ENCODE results near the gene ELF1. TPM values are rescaled to one million over a fixed set of nuclear protein-coding genes. Genes with fewer than 3 reads are reported as not detected.
A peak's percentile ranks its signal among the peaks of the same experiment; 100 is the strongest.

ELF1 gene
- total RNA-seq, 1 experiment from 2014 or later, result 18.7 TPM

DNA sequence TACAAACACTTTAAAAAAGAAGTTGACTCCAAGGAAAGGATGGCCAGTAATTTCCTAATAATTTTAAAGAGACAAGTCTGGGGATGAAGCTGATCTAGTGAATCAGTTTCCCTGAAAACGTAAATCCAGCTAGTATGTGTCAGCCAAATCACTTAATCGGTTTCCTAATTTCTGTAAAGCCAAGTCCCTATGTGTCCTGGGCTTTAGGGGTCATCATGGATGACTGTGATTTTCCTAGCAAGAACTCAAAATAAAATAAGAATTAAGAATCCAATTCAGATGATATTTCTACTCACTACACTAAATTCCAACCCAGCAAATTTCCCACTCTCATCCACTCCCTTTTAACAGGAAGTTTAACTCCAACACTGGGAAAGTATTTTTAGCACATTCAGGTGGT lies 35.9 kb downstream of the ELF1 start:
- no peaks in the 10 kb centered on the region for H3K27me3 Mint-ChIP-seq (ENCODE audit: low read depth)
- no peak for ATAC-seq
- POLR2A ChIA-PET, result no interaction called here

DNA sequence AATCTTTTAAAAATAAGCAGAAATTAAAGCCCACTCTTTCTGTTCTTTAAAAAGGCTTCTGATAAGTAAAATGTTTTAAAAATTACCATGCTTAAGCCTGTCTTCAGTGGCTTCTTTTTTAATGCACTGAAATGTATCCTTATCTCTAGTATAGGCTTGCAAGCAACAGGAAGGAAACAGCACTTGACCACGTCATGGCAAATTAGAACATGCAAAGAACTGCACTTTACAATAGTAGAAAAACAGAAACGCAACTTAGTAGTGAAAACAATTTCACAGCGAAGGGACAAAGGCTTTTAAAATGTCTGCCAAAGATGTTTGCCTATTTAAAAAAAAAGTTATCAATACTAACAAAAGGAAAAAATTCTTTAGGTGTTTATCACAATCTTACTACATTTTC lies 36.3 kb downstream of the ELF1 start:
- no peaks in the 10 kb centered on the region for H3K27me3 Mint-ChIP-seq (ENCODE audit: low read depth)
- ChIA-PET CTCF (no interaction called here), POLR2A (no interaction called here)
- H3K27ac Mint-ChIP-seq, result peak overlapping the region; percentile 63; the same call in 1 of the 2 replicates
- H3K36me3 Mint-ChIP-seq, result no peaks in the 10 kb centered on the region
- H3K9me3 Mint-ChIP-seq, result no peaks in the 10 kb centered on the region
- TF ChIP-seq, protein P1, sequence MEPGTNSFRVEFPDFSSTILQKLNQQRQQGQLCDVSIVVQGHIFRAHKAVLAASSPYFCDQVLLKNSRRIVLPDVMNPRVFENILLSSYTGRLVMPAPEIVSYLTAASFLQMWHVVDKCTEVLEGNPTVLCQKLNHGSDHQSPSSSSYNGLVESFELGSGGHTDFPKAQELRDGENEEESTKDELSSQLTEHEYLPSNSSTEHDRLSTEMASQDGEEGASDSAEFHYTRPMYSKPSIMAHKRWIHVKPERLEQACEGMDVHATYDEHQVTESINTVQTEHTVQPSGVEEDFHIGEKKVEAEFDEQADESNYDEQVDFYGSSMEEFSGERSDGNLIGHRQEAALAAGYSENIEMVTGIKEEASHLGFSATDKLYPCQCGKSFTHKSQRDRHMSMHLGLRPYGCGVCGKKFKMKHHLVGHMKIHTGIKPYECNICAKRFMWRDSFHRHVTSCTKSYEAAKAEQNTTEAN (CRISPR knock-in tag; IDR thresholded peaks at IDR 0.05), result no peak
- TF ChIP-seq JUN (CRISPR knock-in tag; IDR thresholded peaks at IDR 0.05), result no peak
- TF ChIP-seq SMAD3 (CRISPR knock-in tag; IDR thresholded peaks at IDR 0.05; ENCODE audit: borderline replicate concordance), result no peak
- TF ChIP-seq GRHL2 (CRISPR knock-in tag; IDR thresholded peaks at IDR 0.05; ENCODE audit: insufficient replicate concordance, severe bottlenecking), result no peak
- TF ChIP-seq NR1H2 (CRISPR knock-in tag; IDR thresholded peaks at IDR 0.05), result no peak
- TF ChIP-seq NFE2L1 (CRISPR knock-in tag; IDR thresholded peaks at IDR 0.05), result no peak
- TF ChIP-seq, protein P2, sequence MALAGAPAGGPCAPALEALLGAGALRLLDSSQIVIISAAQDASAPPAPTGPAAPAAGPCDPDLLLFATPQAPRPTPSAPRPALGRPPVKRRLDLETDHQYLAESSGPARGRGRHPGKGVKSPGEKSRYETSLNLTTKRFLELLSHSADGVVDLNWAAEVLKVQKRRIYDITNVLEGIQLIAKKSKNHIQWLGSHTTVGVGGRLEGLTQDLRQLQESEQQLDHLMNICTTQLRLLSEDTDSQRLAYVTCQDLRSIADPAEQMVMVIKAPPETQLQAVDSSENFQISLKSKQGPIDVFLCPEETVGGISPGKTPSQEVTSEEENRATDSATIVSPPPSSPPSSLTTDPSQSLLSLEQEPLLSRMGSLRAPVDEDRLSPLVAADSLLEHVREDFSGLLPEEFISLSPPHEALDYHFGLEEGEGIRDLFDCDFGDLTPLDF (CRISPR knock-in tag; IDR thresholded peaks at IDR 0.05), result no peak
- no peak for TF ChIP-seq ZNF219 (CRISPR knock-in tag; IDR thresholded peaks at IDR 0.05; ENCODE audit: borderline replicate concordance)
- TF ChIP-seq OVOL2 (CRISPR knock-in tag; IDR thresholded peaks at IDR 0.05; ENCODE audit: borderline replicate concordance), result no peak
- no peak for TF ChIP-seq ZNF263 (CRISPR knock-in tag; IDR thresholded peaks at IDR 0.05; ENCODE audit: low read depth)
- TF ChIP-seq, protein P3, sequence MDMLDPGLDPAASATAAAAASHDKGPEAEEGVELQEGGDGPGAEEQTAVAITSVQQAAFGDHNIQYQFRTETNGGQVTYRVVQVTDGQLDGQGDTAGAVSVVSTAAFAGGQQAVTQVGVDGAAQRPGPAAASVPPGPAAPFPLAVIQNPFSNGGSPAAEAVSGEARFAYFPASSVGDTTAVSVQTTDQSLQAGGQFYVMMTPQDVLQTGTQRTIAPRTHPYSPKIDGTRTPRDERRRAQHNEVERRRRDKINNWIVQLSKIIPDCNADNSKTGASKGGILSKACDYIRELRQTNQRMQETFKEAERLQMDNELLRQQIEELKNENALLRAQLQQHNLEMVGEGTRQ (CRISPR knock-in tag; IDR thresholded peaks at IDR 0.05), result no peak
- TF ChIP-seq, protein P4, sequence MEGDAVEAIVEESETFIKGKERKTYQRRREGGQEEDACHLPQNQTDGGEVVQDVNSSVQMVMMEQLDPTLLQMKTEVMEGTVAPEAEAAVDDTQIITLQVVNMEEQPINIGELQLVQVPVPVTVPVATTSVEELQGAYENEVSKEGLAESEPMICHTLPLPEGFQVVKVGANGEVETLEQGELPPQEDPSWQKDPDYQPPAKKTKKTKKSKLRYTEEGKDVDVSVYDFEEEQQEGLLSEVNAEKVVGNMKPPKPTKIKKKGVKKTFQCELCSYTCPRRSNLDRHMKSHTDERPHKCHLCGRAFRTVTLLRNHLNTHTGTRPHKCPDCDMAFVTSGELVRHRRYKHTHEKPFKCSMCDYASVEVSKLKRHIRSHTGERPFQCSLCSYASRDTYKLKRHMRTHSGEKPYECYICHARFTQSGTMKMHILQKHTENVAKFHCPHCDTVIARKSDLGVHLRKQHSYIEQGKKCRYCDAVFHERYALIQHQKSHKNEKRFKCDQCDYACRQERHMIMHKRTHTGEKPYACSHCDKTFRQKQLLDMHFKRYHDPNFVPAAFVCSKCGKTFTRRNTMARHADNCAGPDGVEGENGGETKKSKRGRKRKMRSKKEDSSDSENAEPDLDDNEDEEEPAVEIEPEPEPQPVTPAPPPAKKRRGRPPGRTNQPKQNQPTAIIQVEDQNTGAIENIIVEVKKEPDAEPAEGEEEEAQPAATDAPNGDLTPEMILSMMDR (IDR thresholded peaks at IDR 0.05), result no peak
- TF ChIP-seq, protein P5, sequence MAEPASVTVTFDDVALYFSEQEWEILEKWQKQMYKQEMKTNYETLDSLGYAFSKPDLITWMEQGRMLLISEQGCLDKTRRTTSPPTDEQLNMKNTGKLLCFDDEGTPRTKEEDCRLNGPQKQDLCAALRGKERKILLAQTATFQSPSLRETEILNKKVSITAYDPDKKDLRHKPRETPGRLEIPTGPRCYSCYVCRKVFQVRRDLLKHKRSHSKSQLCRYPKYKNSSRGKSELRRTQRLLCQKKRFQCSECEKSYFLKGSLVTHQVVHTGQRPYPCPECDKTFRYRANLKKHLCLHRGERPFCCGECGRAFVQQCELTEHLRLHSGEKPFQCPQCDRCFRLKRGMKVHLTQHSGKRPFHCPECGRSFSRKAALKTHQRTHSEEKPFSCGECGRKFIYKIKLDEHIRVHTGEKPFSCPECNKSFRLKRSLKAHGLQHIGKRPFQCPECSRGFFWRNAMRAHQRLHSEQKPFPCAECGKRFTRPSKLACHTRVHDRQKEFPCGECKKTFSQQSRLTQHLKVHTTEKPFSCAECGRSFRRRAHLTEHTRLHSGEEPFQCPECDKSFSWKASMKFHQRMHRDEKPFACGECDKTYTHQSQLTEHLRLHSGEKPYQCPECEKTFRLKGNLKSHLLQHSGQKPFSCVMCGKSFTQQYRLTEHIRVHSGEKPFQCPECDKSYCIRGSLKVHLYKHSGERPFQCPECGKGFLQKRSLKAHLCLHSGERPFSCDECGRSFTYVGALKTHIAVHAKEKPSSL (CRISPR knock-in tag; conservative IDR thresholded peaks at IDR 0.05), result no peak
- TF ChIP-seq ZNF423 (CRISPR knock-in tag; IDR thresholded peaks at IDR 0.05), result no peak
- TF ChIP-seq, protein P6, sequence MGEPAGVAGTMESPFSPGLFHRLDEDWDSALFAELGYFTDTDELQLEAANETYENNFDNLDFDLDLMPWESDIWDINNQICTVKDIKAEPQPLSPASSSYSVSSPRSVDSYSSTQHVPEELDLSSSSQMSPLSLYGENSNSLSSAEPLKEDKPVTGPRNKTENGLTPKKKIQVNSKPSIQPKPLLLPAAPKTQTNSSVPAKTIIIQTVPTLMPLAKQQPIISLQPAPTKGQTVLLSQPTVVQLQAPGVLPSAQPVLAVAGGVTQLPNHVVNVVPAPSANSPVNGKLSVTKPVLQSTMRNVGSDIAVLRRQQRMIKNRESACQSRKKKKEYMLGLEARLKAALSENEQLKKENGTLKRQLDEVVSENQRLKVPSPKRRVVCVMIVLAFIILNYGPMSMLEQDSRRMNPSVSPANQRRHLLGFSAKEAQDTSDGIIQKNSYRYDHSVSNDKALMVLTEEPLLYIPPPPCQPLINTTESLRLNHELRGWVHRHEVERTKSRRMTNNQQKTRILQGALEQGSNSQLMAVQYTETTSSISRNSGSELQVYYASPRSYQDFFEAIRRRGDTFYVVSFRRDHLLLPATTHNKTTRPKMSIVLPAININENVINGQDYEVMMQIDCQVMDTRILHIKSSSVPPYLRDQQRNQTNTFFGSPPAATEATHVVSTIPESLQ (CRISPR knock-in tag; IDR thresholded peaks at IDR 0.05), result no peak
- TF ChIP-seq CBFB (CRISPR knock-in tag; IDR thresholded peaks at IDR 0.05; ENCODE audit: low read depth), result no peak
- TF ChIP-seq TCF7 (CRISPR knock-in tag; IDR thresholded peaks at IDR 0.05; ENCODE audit: low read depth), result no peak
- no peak for TF ChIP-seq TEAD4 (CRISPR knock-in tag; IDR thresholded peaks at IDR 0.05)
- H3K4me3 Mint-ChIP-seq, result no peak overlapping the region
- DNase-seq (ENCODE audit: low spot score), result no peak
- ATAC-seq, result no peak
- peaks cover 21% of the 10 kb centered on the region for H3K4me1 Mint-ChIP-seq

More for the DNA sequence above, 35.9 kb downstream of the ELF1 start:
- no peaks in the 10 kb centered on the region for H3K36me3 Mint-ChIP-seq
- no peak overlapping the region for H3K4me3 Mint-ChIP-seq
- no peak overlapping the region for H3K27ac Mint-ChIP-seq
- no peaks in the 10 kb centered on the region for H3K9me3 Mint-ChIP-seq
- CTCF ChIA-PET, result no interaction called here
- DNase-seq (ENCODE audit: low spot score), result no peak
- TF ChIP-seq TEAD4 (CRISPR knock-in tag; IDR thresholded peaks at IDR 0.05) (no peak), GTF2I (CRISPR knock-in tag; conservative IDR thresholded peaks at IDR 0.05) (no peak)
- peaks cover 21% of the 10 kb centered on the region for H3K4me1 Mint-ChIP-seq

Data from WTC11 (cell line).